Measurements from ENCODE around the gene SIRPD.

The SIRPD gene

DNA sequence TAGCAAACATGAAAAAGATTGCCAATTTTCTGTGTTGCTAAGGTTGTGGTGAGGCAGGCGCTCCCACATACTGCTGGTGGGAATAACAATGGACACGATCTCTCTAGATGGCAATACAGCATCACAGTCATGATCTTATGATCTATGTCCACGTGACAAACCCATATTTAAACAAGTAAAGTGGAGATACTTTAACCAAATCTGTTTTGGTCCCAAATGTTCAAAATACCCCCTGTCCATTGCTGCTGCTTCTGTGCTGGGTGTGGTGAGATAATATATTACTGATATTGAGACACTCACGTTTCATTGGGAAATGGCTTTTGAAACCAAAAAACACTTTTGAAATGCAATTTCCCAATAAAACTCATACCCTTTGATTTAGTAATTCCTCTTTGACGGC is 23.0 kb downstream of the SIRPD start:
- Histone ChIP-seq H3K36me3 (ENCODE audit: insufficient read depth, low read length) (no peaks in the 10 kb centered on the region), H3K9me3 (ENCODE audit: low read depth, low read length) (no peaks in the 10 kb centered on the region), H3K27ac (no peak overlapping the region), H3K4me3 (no peak overlapping the region), H3K9ac (ENCODE audit: insufficient read length) (no peak overlapping the region)
- no peak for DNase-seq (ENCODE audit: low read depth, low spot score)
- TF ChIP-seq FOXP2 (optimal IDR thresholded peaks at IDR 0.05; ENCODE audit: control extremely low read depth, extremely low read length, insufficient read depth) (no peak), EZH2 (IDR thresholded peaks at IDR 0.05) (no peak), POLR2AphosphoS5 (IDR thresholded peaks at IDR 0.05; ENCODE audit: borderline replicate concordance, low read depth, low read length) (no peak)

DNA sequence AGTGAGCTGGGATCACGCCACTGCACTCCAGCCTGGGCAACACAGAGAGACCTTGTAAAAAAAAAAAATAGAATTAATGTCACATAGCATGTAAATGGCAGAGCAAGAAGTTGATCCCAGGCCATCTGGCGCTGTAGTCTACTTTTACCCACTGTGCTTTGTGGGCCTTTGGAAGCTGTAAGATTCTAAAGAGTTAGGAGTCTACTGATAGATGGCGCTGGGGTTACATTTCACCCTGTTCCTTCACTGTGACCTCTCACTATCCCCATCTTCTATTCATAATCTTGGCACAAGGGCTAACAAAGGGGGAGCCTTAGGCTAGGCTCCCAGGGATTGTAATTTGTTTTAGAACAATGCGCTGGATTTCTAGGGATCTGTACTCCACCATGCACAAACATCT is 24.4 kb downstream of the SIRPD start:
- H3K27ac ChIP-seq: no peak overlapping the region

DNA sequence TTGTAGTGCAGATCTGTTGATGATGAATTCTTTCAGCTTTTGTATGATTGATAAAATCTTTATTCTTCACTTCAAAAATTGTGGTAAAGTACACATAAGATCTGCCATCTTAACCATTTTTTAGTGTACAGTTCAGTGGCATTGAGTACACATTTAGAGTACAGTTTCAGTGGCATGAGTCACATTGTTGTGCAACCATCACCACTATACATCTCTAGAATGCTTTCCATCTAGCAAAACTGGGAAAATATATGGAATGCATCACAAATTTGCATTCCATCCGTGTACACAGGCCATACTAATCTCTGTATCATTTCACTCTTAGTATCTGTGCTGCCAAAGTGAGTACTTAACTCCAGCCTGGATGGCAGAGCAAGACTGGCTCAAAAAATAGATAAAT is 28.7 kb downstream of the SIRPD start:
- no peak overlapping the region for H3K27ac ChIP-seq
- no peaks in the 10 kb centered on the region for H3K36me3 ChIP-seq (ENCODE audit: insufficient read depth, low read length)
- H3K4me3 ChIP-seq: no peak overlapping the region
- H3K9me3 ChIP-seq (ENCODE audit: low read depth, low read length): no peaks in the 10 kb centered on the region
- no peak for TF ChIP-seq EZH2 (IDR thresholded peaks at IDR 0.05)
- DNase-seq (ENCODE audit: low read depth, low spot score): no peak
- no peak overlapping the region for H3K9ac ChIP-seq (ENCODE audit: insufficient read length)

More for the DNA sequence above, 24.4 kb downstream of the SIRPD start:
- H3K36me3 ChIP-seq (ENCODE audit: insufficient read depth, low read length): no peaks in the 10 kb centered on the region
- H3K4me3 ChIP-seq: no peak overlapping the region
- H3K9ac ChIP-seq (ENCODE audit: insufficient read length): no peak overlapping the region
- TF ChIP-seq POLR2AphosphoS5 (IDR thresholded peaks at IDR 0.05; ENCODE audit: borderline replicate concordance, low read depth, low read length) (no peak), EZH2 (IDR thresholded peaks at IDR 0.05) (no peak), FOXP2 (optimal IDR thresholded peaks at IDR 0.05; ENCODE audit: control extremely low read depth, extremely low read length, insufficient read depth) (no peak)
- no peaks in the 10 kb centered on the region for H3K9me3 ChIP-seq (ENCODE audit: low read depth, low read length)
- DNase-seq (ENCODE audit: low read depth, low spot score): no peak

DNA sequence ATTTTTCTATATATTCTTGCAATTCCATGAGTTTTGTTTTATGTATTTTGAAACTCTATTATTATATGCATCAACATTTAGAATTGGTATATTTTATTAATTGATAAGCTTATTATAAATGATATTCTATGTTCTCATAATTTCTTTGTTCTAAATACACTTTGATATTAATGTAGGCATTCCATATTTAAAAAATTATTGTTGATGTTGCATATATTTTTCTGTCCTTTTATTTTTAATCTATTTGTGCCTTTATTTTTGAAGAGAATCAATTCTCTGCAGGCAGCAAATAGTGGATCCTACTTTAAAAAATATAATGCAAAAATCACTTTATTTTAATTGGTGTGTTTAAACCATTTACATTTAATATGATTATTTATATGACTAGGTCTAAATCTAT is 29.6 kb downstream of the SIRPD start:
- DNase-seq (ENCODE audit: low read depth, low spot score): no peak
- Histone ChIP-seq H3K9me3 (ENCODE audit: low read depth, low read length) (no peaks in the 10 kb centered on the region), H3K27ac (no peak overlapping the region), H3K9ac (ENCODE audit: insufficient read length) (no peak overlapping the region), H3K4me3 (no peak overlapping the region), H3K36me3 (ENCODE audit: insufficient read depth, low read length) (no peaks in the 10 kb centered on the region)
- TF ChIP-seq EZH2 (IDR thresholded peaks at IDR 0.05) (no peak), POLR2AphosphoS5 (IDR thresholded peaks at IDR 0.05; ENCODE audit: borderline replicate concordance, low read depth, low read length) (no peak), FOXP2 (optimal IDR thresholded peaks at IDR 0.05; ENCODE audit: control extremely low read depth, extremely low read length, insufficient read depth) (no peak)

DNA sequence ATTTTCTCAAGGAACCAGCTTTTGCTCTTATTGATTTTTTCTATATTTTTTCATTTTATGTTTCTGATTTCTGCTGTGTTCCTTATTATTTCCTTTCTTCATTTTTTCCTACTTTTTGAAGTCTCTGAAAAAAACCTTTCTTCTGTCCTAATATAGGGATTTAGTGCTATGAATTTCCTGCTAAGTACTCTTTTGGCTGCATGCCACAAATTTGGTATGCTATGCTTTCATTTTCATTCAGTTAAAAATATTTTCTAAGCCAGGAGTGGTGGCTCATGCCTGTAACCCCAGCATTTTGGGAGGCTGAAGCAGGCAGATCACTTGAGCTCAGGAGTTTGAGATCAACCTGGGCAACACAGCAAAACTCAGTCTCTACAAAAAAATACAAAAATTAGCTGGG is 30.6 kb downstream of the SIRPD start:
- no peak overlapping the region for H3K27ac ChIP-seq
- H3K4me3 ChIP-seq: no peak overlapping the region
- TF ChIP-seq FOXP2 (optimal IDR thresholded peaks at IDR 0.05; ENCODE audit: control extremely low read depth, extremely low read length, insufficient read depth): no peak

DNA sequence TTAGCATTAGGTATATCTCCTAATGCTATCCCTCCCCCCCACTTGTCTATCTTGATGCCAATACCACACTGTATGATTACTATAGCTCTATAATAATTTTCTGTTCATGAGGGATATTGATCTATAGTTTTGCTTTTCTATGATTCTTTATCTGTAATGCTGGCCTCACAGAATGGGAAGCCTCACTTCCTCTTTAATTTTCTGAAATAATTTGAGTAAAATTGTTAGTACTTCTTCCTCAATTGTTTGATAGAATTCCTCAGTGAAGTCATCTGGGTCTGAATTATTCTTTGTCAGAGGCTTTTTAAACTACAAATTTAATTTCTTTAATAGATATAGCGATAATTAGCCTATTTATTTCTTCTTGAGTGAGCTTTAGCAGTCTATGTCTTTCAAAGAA is 31.2 kb downstream of the SIRPD start:
- no peak for DNase-seq (ENCODE audit: low read depth, low spot score)
- no peak for TF ChIP-seq POLR2AphosphoS5 (IDR thresholded peaks at IDR 0.05; ENCODE audit: borderline replicate concordance, low read depth, low read length)
- TF ChIP-seq FOXP2 (optimal IDR thresholded peaks at IDR 0.05; ENCODE audit: control extremely low read depth, extremely low read length, insufficient read depth): no peak
- no peak for TF ChIP-seq EZH2 (IDR thresholded peaks at IDR 0.05)
- Histone ChIP-seq H3K9me3 (ENCODE audit: low read depth, low read length) (no peaks in the 10 kb centered on the region), H3K27ac (no peak overlapping the region), H3K4me3 (no peak overlapping the region), H3K9ac (ENCODE audit: insufficient read length) (no peak overlapping the region), H3K36me3 (ENCODE audit: insufficient read depth, low read length) (no peaks in the 10 kb centered on the region)

More for the DNA sequence above, 30.6 kb downstream of the SIRPD start:
- Histone ChIP-seq H3K36me3 (ENCODE audit: insufficient read depth, low read length) (no peaks in the 10 kb centered on the region), H3K9me3 (ENCODE audit: low read depth, low read length) (no peaks in the 10 kb centered on the region), H3K9ac (ENCODE audit: insufficient read length) (no peak overlapping the region)
- DNase-seq (ENCODE audit: low read depth, low spot score): no peak

DNA sequence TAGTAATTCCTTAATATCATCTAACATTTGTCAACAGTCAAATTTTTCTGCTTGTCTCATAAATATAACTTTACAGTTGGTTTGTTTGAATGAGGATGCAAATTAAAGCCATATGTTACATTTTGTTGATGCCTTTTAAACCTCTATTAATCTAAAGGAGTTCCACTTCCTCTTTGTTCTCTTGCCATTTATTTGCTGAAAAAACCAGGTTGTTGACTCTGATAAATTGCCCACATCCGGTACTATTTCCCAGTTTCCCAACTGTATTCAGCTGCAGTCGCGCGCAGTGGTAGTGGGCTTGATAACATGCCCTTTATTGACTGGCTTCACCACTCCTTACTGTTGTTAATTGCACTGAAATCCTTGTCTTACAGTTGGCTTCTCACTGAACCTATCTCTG is 33.5 kb downstream of the SIRPD start:
- no peak overlapping the region for H3K9ac ChIP-seq (ENCODE audit: insufficient read length)
- H3K27ac ChIP-seq: no peak overlapping the region
- peak; percentile 66; the same call in 1 of the 2 replicates for TF ChIP-seq POLR2AphosphoS5 (IDR thresholded peaks at IDR 0.05; ENCODE audit: borderline replicate concordance, low read depth, low read length)
- TF ChIP-seq EZH2 (IDR thresholded peaks at IDR 0.05): no peak
- TF ChIP-seq FOXP2 (optimal IDR thresholded peaks at IDR 0.05; ENCODE audit: control extremely low read depth, extremely low read length, insufficient read depth): no peak
- no peak overlapping the region for H3K4me3 ChIP-seq
- no peaks in the 10 kb centered on the region for H3K36me3 ChIP-seq (ENCODE audit: insufficient read depth, low read length)
- H3K9me3 ChIP-seq (ENCODE audit: low read depth, low read length): no peaks in the 10 kb centered on the region
- DNase-seq (ENCODE audit: low read depth, low spot score): peak; percentile 67

DNA sequence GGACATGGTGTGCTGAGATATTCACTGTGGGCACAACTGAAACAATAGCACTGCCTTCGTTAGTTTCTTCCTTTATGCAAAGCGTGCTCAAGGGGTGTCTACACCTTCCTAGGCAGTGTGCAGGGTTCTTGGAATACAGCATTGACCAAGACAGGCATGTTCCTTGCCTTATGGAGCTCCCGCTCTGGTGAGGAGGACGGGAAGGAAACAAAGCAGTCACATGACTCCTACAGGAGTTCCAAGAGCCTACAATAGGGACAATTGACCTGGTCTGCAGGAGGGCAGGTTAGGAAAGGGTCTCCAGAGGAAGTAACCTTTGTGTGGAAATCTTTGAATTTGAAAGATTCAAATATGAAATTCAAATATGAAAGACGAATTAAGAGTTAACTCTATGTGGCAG is 40.5 kb downstream of the SIRPD start:
- H3K4me3 ChIP-seq: no peak overlapping the region
- no peak overlapping the region for H3K27ac ChIP-seq
- TF ChIP-seq FOXP2 (optimal IDR thresholded peaks at IDR 0.05; ENCODE audit: control extremely low read depth, extremely low read length, insufficient read depth): no peak
- no peak for TF ChIP-seq EZH2 (IDR thresholded peaks at IDR 0.05)
- TF ChIP-seq POLR2AphosphoS5 (IDR thresholded peaks at IDR 0.05; ENCODE audit: borderline replicate concordance, low read depth, low read length): no peak
- no peaks in the 10 kb centered on the region for H3K9me3 ChIP-seq (ENCODE audit: low read depth, low read length)
- no peak for DNase-seq (ENCODE audit: low read depth, low spot score)
- H3K36me3 ChIP-seq (ENCODE audit: insufficient read depth, low read length): no peaks in the 10 kb centered on the region
- no peak overlapping the region for H3K9ac ChIP-seq (ENCODE audit: insufficient read length)

DNA sequence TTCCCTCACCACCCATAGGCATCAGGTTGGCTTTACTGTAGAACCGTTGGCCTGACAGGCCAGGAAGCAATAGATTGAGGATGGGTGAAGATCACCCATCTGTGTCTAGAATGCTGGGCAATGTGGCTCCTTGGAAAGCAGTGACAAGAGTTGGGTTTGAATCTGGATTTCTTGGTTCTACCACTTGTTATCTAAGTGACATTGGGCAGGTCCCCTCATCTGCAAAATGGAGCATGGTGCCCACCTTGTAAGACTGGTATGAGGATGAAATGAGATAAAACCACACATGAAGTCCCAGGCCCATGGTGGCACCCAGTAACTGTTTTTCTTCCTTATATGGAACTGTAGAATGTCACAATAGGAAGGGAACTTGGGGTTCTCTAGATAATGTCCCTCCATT is 43.7 kb downstream of the SIRPD start:
- no peak overlapping the region for H3K9ac ChIP-seq (ENCODE audit: insufficient read length)
- no peak overlapping the region for H3K4me3 ChIP-seq
- H3K36me3 ChIP-seq (ENCODE audit: insufficient read depth, low read length): no peaks in the 10 kb centered on the region
- no peaks in the 10 kb centered on the region for H3K9me3 ChIP-seq (ENCODE audit: low read depth, low read length)
- no peak for DNase-seq (ENCODE audit: low read depth, low spot score)
- TF ChIP-seq POLR2AphosphoS5 (IDR thresholded peaks at IDR 0.05; ENCODE audit: borderline replicate concordance, low read depth, low read length): no peak
- no peak for TF ChIP-seq EZH2 (IDR thresholded peaks at IDR 0.05)
- TF ChIP-seq FOXP2 (optimal IDR thresholded peaks at IDR 0.05; ENCODE audit: control extremely low read depth, extremely low read length, insufficient read depth): no peak
- H3K27ac ChIP-seq: no peak overlapping the region
